Testis (tissue), 3 donors: ENCODE measurements around the gene OR2W1. TPM values are rescaled to one million over a fixed set of nuclear protein-coding genes. Genes with fewer than 3 reads are reported as not detected.

Source experiments
- DNase-seq: peaks from one replicate; pipeline ENCODE4 v3.0.0-alpha.2; 2019
- H3K27ac ChIP-seq, 2 donors: fragments of 200-600 bp; sonication (generic); one replicate each; pipeline ENCODE4 v1.5.1; 2019
- H3K27me3 ChIP-seq: fragments of 200-600 bp; sonication (generic); one replicate; pipeline ENCODE4 v1.5.1; 2019
- H3K36me3 ChIP-seq: fragments of 200-600 bp; sonication (generic); one replicate; pipeline ENCODE4 v1.5.1; 2017; ENCODE audit warnings: low read depth; ENCODE audit errors: missing control alignments
- H3K4me1 ChIP-seq: fragments of 200-600 bp; sonication (generic); one replicate; pipeline ENCODE4 v1.5.1; 2019
- H3K4me3 ChIP-seq, 2 donors: fragments of 200-600 bp; sonication (generic); one replicate each; pipeline ENCODE4 v1.5.1; 2017 to 2019
- H3K9me3 ChIP-seq: fragments of 200-600 bp; sonication (generic); one replicate; pipeline ENCODE4 v1.5.1; 2017
- POLR2A ChIP-seq: fragments of 450-650 bp; IDR thresholded peaks from one replicate; pipeline ENCODE4 v1.6.1; 2017; ENCODE audit warnings: antibody characterized with exemption, mild to moderate bottlenecking, moderate library complexity
- WGBS, 2 donors: methylation state at CpG; one replicate each; pipeline ENCODE4 v1.1.5; 2018; 5-methylcytosine and 5-hydroxymethylcytosine counted together
- intact Hi-C: fragments of 100-400 bp; cut with DNase I; formaldehyde crosslinking; loops from one replicate; pipeline ENCODE4 v1.15.1; 2023; ENCODE audit warnings: low total_unique reads
- polyA plus RNA-seq: library from polyadenylated mRNA; stranded (reverse); fragments of 350-450 nt; fragmentation: Illumina TruSeq; extraction: RNeasy Lipid Tissue Mini Kit (QIAGEN cat#74804); gene quantifications from one replicate; pipeline ENCODE4 v1.2.3, GENCODE V29; 2014; ENCODE audit warnings: low read depth, low replicate concordance; ENCODE audit not compliant: insufficient read depth
- total RNA-seq, 2 donors: library from RNA; depleted of rRNA; stranded (reverse); fragments of >200 nt; gene quantifications; one replicate each; pipeline ENCODE4 v1.2.3, GENCODE V29; 2016
- TF ChIP-seq, protein P1 (sequence below), 3 experiments: fragments of 450-650 bp in 2 of 3; fragments of 200-600 bp in 1 of 3; sonication (generic) in 1 of 3; IDR thresholded peaks; one replicate each; pipeline ENCODE4 v1.5.1; 2016 to 2019; ENCODE audit warnings: antibody characterized with exemption in 3 of 3, mild to moderate bottlenecking in 2 of 3, moderate library complexity in 1 of 3

OR2W1 gene
- total and polyA plus RNA-seq, 3 donors from 2014 or later, result not detected

DNA sequence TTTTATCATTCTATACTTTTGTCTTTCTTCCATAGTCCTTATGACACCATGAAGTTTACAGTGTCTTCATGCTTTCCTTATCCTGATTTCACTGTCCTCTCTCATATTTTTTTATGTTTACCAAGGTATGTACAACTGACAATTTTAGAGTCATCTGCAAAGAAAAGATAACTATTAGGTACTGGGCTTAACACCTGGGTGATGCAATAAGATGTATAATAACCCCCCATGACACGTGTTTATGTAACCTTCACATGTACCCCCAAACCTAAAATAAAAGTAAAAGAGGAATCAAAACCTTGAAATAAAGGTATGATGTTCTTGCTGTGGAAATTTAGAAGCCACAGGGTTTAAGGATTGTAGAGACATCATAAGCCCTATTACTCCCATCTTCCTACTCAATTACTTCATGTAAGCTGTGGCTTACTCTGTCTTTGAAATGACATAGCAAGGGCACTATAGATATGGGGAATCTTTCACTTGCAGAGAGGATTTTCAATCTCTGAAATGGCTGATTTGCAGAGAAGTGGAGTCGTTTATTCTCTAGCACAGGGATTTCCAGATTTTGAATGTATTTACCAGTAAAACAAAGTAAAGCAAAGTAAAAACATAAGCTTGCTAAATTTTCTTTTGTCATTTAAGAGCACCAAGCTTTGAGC, 18.9 kb downstream of the OR2W1 start:
- Histone ChIP-seq H3K4me1 (no peaks in the 10 kb centered on the region), H3K4me3 (no peak overlapping the region), H3K9me3 (no peaks in the 10 kb centered on the region), H3K36me3 (no peaks in the 10 kb centered on the region), H3K27me3 (no peaks in the 10 kb centered on the region), H3K27ac (no peak overlapping the region)
- DNase-seq, result no peak
- intact Hi-C loops, result no loop called here
- TF ChIP-seq, protein P1, sequence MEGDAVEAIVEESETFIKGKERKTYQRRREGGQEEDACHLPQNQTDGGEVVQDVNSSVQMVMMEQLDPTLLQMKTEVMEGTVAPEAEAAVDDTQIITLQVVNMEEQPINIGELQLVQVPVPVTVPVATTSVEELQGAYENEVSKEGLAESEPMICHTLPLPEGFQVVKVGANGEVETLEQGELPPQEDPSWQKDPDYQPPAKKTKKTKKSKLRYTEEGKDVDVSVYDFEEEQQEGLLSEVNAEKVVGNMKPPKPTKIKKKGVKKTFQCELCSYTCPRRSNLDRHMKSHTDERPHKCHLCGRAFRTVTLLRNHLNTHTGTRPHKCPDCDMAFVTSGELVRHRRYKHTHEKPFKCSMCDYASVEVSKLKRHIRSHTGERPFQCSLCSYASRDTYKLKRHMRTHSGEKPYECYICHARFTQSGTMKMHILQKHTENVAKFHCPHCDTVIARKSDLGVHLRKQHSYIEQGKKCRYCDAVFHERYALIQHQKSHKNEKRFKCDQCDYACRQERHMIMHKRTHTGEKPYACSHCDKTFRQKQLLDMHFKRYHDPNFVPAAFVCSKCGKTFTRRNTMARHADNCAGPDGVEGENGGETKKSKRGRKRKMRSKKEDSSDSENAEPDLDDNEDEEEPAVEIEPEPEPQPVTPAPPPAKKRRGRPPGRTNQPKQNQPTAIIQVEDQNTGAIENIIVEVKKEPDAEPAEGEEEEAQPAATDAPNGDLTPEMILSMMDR (IDR thresholded peaks at IDR 0.05), result no peak
- no peak for TF ChIP-seq POLR2A
- WGBS, 2 donors, result 49 to 63% methylated on average over 2 of the region's 2 CpGs

DNA sequence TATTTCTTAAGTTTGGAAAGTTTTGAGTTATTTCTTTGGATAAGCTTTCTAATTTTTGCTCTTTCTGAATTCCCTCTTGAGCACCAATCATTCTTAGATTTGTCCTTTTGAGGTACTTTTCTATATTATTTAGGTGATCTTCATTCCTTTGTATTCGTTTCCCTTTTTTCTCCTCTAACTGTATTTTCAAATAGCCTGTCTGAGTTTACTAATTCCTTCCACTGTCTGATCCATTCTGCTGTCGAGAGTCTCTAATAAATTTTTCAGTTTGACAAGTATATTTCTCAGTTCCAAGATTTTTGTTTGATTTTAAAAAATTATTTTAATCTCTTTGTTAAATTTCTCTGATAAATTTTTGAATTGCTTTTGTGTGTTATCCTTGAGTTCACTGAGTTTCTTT, 23.5 kb downstream of the OR2W1 start:
- H3K9me3 ChIP-seq, result no peaks in the 10 kb centered on the region
- H3K27ac ChIP-seq, result no peak overlapping the region
- H3K4me3 ChIP-seq, result no peak overlapping the region
- WGBS, 2 donors, result 79 to 83% methylated on average over 2 of the region's 2 CpGs
- no peak for DNase-seq
- H3K4me1 ChIP-seq, result no peaks in the 10 kb centered on the region
- intact Hi-C loops, result no loop called here
- no peak for TF ChIP-seq POLR2A
- TF ChIP-seq, protein P1 (IDR thresholded peaks at IDR 0.05), result no peak
- H3K36me3 ChIP-seq, result no peaks in the 10 kb centered on the region
- no peaks in the 10 kb centered on the region for H3K27me3 ChIP-seq

DNA sequence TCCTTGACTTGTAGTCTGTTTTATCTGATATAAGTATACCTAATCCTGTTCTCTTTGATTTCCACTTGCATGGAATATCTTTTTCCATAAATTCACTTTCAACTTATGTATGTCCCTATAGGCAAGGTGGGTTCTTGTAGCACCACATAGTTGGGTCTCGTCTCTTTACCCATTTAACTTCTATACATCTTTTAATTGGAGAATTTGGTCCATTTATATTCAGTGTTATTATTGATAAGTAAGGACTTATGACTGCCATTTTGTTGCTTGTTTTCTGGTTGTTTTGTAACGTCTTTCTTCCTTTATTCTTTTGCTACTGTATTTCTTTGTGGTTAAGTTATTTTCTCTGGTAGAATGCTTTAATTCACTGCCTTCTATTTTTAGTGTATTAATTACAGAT, 25.3 kb downstream of the OR2W1 start:
- 61 to 65% methylated on average over 2 of the region's 2 CpGs for WGBS, 2 donors
- intact Hi-C loops, result no loop called here

DNA sequence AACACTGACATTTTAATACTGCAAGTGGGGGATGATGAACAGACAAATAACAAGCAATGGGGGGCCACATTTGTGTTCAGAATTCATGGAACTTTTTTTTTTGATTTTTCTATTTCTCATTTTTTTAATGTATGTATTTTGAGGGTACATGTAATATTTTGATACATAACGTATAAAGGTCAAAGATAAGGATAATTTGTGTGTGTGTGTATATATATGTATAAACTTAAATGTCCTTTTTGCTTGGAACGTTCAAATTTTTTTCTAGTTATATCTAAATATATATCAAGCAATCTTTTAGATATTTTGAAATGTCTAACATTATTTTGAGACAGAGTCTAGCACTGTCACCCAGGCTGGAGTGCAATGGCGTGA, 27.6 kb downstream of the OR2W1 start:
- TF ChIP-seq POLR2A, result no peak
- TF ChIP-seq, protein P1 (IDR thresholded peaks at IDR 0.05), result no peak
- peak overlapping the region; percentile 54 to 62 for H3K4me3 ChIP-seq
- 27 to 36% methylated on average over 3 of the region's 3 CpGs for WGBS, 2 donors
- intact Hi-C loops, result no loop called here
- DNase-seq, result no peak
- no peaks in the 10 kb centered on the region for H3K27me3 ChIP-seq
- H3K9me3 ChIP-seq, result no peaks in the 10 kb centered on the region
- no peak overlapping the region for H3K27ac ChIP-seq
- H3K4me1 ChIP-seq, result no peaks in the 10 kb centered on the region
- H3K36me3 ChIP-seq, result no peaks in the 10 kb centered on the region

More for the DNA sequence above, 25.3 kb downstream of the OR2W1 start:
- TF ChIP-seq, protein P1 (IDR thresholded peaks at IDR 0.05), result no peak
- TF ChIP-seq POLR2A, result no peak
- H3K27me3 ChIP-seq, result no peaks in the 10 kb centered on the region
- H3K4me3 ChIP-seq, result no peak overlapping the region
- no peak for DNase-seq
- no peaks in the 10 kb centered on the region for H3K36me3 ChIP-seq
- no peak overlapping the region for H3K27ac ChIP-seq
- no peaks in the 10 kb centered on the region for H3K4me1 ChIP-seq
- H3K9me3 ChIP-seq, result no peaks in the 10 kb centered on the region
